G401.6 (cell line): ENCODE results near the gene LHX3.

Experiments used
- FAIRE-seq: peaks from 2 replicates; lab custom pipeline; 2012; peaks lifted over from hg19 to GRCh38; lab: Jason Lieb, UNC

The LHX3 gene

DNA sequence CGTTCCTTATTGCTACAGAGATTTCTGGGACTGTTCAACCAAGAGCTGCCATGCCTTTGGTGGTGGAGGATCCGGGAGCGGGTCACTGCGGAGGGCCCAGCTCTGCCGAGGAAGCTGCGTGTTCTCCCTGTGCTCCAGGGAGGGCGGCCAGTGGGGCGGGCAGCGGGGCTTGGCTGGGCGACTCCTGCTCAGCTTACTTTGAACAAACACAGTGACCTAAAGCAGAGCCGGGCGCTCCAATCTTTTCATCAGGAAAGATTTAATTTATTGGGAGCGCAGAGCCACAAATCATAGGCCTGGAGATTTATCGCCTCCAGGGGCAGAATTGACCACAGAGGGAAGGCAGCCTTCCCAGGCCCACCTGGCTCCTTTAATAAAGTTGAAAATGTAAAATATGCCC is 27.7 kb downstream of the LHX3 start:
- no peak for FAIRE-seq

GRCh38 chr9:136175616-136176197 is 29.2 kb downstream of the LHX3 start:
- FAIRE-seq = no peak

GRCh38 chr9:136174779-136175615 is 29.9 kb downstream of the LHX3 start:
- FAIRE-seq = no peak

GRCh38 chr9:136173648-136174290 is 31.2 kb downstream of the LHX3 start:
- FAIRE-seq = no peak

DNA sequence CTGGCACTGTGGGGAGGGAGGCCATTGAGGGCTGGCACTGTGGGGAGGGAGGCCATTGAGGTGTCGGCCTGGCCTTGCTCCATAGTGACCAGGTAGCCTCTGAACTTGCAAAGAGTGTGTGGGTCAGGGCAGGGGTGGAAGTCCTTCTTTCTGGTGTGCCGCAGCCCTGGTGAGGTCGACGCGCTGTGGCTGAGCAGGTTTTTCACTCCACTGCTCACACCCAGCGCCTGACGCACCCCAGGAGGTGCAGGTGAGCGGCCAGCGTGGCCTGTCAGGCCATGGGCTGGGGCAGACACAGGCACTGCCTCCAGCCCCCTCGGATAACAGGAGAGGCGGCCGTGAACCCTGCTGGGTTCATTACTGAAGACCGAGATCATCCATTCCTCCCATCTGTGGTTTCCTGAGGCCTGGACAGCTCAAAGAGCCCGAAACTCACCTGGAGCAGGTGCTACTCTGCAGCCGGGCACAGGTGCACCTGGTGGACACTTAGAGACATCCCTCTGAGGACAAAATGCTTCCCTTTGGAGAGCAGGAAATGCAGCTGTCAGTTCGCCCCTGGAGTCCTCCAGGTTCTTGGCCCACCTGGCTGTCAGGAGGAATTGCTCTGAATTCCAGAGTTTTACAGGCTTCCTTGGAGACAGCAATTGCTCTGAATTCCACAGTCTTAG is 32.4 kb downstream of the LHX3 start:
- no peak for FAIRE-seq

DNA sequence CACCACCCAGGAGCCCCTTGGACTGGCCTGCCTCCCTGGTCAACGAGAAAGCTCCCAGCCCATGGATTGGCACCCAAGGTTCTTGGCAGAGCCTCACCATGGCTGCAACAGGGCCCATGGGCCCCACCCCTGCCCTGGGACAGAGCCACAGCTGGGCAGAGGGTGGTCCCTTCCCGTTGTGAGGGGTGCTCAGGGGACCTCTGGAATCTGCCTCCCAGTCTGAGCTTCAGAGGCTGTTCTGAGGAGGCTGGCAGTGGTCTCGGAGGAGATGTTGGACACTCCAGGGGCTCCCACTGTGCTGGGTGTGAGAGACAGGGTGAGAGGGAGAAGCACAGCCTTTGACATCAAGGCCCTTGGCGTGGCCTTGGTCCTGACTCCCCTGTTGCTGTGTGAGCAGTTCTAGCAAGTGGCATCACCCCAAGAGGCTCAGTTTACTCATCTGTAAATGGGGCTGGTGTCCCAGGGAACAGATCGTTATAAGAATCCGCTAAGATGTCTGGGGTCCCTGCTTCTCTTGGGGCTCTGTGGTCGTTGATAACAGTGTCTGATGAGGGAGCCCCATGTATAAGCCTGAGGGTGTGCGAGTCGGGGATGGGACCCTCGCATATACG is 33.0 kb downstream of the LHX3 start:
- FAIRE-seq = no peak

GRCh38 chr9:136171009-136171800 is 33.7 kb downstream of the LHX3 start:
- no peak for FAIRE-seq

DNA sequence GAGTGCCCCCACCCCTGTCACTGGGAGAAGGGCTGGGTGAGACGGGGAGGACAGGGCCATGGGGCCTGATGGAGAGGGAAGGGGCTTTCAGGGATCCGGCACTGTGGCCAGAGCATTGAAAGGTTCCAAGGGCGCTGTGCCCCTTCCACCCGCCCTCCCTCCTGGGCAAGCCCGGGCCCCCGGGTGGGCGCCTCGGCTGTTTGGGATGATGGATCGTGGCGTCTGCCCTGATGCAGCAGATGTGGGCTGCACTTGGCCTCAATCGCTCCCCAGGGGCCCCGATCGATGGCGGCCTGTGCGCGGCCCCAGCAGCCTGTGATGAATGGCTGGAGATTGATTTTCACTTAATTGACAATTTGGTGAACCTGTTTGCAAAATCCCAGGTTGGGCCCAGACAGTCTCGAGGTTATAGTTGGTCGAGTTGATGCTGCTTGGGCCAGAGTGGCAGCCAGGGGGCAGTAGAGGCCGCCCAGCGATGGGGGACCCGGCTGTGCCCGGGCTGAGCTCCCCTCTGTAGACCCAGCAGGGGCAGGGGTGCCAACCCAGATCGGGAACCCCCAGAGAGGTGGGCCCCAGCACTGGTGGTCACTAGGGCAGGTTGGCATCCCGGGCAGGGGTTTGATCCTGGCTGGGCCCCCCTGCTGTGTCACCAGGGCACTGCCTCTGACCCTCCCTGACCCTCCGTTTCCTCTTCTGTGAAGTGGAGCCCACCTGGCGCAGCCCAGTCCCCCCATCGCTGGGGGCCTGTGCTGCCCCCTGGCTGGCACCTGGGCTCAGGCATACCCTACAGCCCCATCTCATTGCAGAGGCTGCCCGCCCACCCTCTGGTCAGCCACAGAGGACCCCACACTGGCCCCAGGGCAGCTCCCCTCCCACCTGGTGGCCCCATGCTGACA is 34.7 kb downstream of the LHX3 start:
- peak; percentile 57 for FAIRE-seq

DNA sequence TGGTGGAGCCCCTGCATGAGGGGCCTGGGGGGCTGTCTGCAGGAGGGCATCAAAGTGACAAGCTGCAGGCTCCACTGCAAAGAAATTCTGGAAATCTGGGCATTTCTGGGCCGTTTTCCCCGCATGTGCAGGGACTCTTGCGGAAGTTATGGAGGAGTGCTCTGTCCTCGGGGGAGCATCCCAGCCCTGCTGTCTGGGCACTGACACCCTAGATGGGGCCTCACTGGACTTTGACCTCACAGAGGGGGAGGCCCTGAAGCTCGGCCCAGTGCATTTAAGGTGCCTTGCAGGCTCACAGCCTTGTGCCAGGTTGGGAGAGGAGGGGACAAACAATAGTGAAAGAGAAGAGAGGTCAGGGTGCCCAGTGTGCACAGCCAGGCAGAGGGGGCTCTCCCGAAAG is 35.4 kb downstream of the LHX3 start:
- FAIRE-seq = no peak

DNA sequence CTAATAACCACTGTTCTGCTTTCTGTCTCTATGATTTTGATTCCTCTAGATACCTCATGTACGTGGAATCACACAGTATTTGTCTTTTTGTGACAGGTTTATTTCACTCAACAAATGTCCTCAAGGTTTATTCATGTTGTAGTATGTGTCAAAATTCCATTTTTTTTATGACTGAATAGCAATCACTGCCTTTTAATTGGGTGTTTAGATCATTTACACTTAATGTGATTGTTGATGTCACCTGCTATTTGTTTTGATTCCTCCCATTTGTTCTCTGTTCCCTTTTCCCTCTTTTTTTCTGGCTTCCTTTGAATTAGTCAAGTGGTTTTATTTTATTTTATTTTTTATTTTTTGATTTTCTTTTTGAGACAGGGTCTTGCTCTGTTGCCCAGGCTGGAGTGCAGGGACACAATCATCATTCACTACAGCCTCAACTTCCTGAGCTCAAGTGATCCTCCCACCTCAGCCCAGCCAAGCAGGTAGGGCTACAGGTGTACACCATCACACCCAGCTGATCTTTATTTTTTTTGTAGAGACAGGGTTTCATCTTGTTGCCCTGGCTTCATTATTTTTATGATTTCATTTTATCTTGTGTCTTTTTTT is 41.6 kb downstream of the LHX3 start:
- FAIRE-seq = no peak

DNA sequence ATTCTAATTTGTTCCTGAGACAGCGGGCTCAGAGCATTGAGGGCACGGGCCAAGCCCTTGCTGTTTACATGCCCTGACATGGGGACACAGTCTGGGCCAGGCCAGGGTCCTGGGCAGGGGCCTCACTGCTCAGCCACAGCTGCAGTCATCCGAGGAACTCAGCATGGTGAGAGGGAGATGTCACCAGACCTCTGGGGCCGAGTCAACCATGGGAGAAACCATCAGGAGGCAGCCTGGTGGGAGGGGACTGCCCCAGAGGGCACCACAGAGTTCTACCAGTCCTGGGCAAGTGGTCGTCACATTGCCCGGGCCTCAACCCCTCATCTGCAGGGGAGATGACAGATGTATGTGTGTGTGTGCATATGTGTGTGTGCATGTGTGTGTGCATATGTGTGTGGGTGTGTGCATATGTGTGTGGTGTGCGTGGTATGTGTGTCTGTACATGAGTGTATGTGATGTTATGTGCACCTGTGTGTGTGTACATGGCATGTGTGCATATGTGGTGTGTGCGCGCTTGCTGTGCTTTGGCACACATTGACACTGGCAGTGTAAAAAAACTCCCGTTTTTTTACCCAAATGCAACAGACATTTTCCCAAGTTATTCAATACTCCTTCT is 43.8 kb downstream of the LHX3 start:
- no peak for FAIRE-seq

DNA sequence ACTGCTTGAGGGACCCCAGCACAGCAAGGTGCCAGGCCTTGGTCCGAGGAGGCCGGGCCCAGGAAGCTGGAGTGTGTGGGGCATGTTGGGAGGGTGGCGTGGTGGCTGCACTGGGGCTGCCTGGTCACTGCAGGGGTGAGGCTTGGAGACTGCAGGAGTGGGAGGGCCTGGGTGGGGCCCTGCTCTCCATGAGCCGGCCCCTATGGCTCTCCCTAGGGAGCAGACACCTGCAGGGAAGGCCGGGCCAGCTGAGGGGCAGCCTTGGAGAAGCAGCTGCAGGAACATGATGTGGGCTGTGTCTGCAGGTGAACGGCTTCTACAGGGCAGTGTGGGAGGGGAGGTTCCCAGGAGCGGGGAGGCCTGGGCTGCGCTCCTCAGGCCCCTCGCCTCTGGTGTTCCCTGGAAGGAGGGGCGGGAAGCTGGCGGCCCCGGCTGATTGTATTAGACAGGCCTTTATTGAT is 44.5 kb downstream of the LHX3 start:
- FAIRE-seq = no peak

DNA sequence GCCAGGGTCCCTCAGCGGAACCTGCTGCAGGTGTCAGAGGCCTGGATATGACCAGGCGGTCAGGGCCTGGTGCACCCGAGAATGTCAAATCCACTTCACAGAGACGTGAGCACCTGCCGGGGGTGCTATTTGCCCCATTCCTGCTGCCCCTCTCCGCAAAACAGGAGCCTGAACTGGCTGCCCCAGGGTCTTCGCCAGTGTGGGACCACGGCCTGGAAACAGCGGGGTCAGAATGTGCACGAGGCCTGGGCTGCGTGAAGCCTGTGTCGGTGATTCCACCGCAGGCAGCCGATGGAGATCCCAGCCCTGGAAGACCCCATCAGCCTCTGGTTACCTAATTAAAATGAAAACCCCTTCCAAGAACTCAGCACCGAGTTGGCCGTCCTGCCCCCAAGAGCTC is 45.1 kb downstream of the LHX3 start:
- no peak for FAIRE-seq

DNA sequence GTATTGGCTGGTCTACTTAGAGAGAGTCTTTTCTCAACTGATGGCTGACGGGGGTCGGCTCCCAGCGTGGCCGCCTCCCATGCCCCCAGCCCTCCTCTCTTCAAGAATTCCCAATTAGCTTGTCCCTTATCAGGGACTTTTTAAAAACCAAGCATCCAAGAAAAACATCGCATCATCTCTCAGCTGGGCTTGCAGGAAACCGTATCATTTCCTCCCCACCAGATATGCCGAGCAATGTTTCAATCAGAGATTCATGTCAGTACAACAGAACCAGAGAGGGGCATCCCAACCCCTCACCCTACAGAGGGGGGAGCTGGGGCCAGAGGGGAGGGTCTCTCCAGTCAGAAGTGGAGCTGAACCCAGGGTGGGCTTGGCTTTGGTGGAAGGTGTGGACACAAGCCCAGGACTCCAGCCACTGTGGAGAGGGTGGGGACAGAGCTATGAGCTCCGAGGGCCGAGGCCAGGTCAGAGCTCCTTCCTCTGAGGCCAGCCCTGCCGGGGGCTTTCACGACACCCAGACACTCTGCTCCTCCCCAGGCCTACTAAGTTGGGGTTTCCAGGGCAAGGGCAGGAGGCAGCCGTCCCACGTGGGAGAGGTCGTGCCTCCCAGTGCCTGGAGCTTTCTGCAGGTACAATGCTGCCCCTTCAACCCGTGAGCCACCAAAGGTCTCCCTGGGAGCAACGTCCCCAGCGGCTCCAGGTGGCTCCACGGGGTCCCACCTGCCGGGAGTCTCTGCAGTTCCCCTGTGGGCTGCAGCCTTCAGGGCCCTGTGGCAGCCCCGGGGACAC is 47.3 kb downstream of the LHX3 start:
- no peak for FAIRE-seq

DNA sequence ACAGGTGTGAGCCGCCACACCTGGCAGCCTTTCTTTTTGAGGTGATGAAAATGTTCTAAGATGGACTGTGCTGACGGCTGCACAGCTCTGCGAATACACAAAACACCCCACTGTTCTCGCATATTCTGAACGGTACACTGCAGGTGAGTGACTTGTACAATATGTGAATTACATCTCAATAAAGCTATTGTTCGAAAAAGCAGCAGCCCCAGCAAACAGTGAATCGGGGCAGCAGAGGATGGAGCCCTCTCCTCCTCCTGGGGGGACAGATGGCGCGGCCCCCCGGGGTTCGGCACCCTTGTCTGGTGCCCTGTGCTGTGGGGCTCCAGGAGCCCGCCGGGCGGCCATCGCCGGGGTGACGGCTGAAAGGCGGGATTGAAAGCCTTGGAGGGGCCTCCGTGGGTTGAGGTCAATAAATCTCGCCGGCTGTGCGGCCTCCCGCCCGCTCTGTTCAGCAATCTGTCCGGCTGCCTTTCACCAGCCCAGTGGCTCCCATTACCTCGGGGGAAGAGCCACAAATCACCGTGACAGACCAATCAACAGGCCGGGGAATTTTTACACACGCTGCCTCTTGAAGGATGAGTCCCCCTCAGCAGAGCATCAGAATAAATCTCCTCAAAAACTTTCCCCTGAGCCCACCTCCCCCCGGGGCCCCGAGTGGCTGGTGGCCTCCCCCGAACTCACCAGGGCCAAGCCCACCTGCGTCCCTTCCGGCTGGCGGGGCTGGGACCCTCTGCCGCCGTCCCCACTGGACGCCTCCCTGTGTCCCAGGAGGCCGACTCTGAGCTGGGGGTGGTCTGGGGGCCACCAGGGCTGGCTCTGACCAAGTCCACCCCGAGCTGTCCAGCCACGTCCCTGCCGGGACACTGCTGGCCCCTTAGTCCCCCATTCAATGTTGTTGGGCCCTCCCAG is 48.5 kb downstream of the LHX3 start:
- no peak for FAIRE-seq

GRCh38 chr9:136155576-136155975 is 49.4 kb downstream of the LHX3 start:
- FAIRE-seq = no peak

DNA sequence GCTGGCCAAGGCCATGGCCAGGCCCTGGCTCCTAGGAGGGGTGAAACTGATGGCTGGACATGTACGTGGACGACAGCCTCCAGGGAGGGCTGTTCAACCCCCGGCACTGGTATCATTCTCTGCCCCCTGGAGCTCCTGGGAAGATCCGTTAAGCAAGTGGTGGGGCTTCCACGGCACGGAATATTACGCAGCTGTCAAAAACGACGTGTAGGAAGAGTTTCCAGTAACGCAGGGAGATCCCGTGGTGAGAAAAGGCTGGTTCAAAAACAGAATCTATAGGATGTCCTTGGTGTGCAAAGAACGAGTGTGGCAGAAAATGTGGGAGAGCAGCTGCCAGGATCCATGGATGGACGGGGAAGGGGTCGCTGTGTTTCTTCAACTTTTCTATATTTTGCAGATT is 50.0 kb downstream of the LHX3 start:
- no peak for FAIRE-seq
